SU-DHL-6 (cell line): ENCODE data around the gene ARID3B.

Source experiments
- H2AFZ ChIP-seq: fragments of 200-600 bp; sonication (generic); 2 replicates; pipeline ENCODE4 v1.6.1; 2014; ENCODE audit warnings: low read depth, mild to moderate bottlenecking, moderate library complexity, mixed read lengths, antibody characterized with exemption, low read length; ENCODE audit not compliant: severe bottlenecking
- H3F3A ChIP-seq: fragments of 200-600 bp; shearing (Covaris generic); 2 replicates; pipeline ENCODE4 v1.6.0; 2016; ENCODE audit warnings: antibody characterized with exemption, mild to moderate bottlenecking; ENCODE audit not compliant: insufficient read depth
- H3K27ac ChIP-seq: fragments of 200-600 bp; sonication (generic); 2 replicates; pipeline ENCODE4 v1.5.1; 2016; ENCODE audit warnings: low read depth, mild to moderate bottlenecking, low read length, moderate library complexity, mixed read lengths
- H3K27me3 ChIP-seq: fragments of 200-600 bp; sonication (generic), shearing (Covaris generic); 2 replicates; pipeline ENCODE4 v1.6.0; 2014; ENCODE audit warnings: mild to moderate bottlenecking, low read length
- H3K36me3 ChIP-seq: fragments of 200-600 bp; sonication (generic); 2 replicates; pipeline ENCODE4 v1.6.1; 2014; ENCODE audit warnings: mild to moderate bottlenecking, low read length, mixed read lengths
- H3K4me2 ChIP-seq: fragments of 300-600, 200-600 bp; shearing (Covaris generic), sonication (generic); 2 replicates; pipeline ENCODE4 v1.6.0; 2014; ENCODE audit warnings: low read length, low read depth, mild to moderate bottlenecking; ENCODE audit not compliant: poor library complexity, severe bottlenecking
- H3K4me3 ChIP-seq: fragments of 200-600 bp; sonication (generic); 2 replicates; pipeline ENCODE4 v1.5.1; 2014; ENCODE audit warnings: antibody characterized with exemption, low read length, mild to moderate bottlenecking, mixed read lengths; ENCODE audit not compliant: insufficient read depth, poor library complexity, severe bottlenecking
- H3K79me2 ChIP-seq: fragments of 200-600 bp; sonication (generic); 2 replicates; pipeline ENCODE4 v1.6.1; 2014; ENCODE audit warnings: mild to moderate bottlenecking, low read length, moderate library complexity; ENCODE audit not compliant: insufficient read depth
- H3K9ac ChIP-seq: fragments of 200-600 bp; sonication (generic); 2 replicates; pipeline ENCODE4 v1.7.0; 2014; ENCODE audit warnings: mild to moderate bottlenecking, low read length
- H3K9me2 ChIP-seq: fragments of 200-600 bp; sonication (generic); replicated peaks from 2 replicates; pipeline ENCODE4 v1.6.1; 2014; ENCODE audit warnings: low read length; ENCODE audit not compliant: insufficient read depth
- H3K9me3 ChIP-seq: fragments of 200-600 bp; sonication (generic); 2 replicates; pipeline ENCODE4 v1.6.1; 2014; ENCODE audit warnings: low read length, mixed read lengths; ENCODE audit not compliant: insufficient read depth
- H4K20me1 ChIP-seq: fragments of 200-600 bp; sonication (generic); 2 replicates; pipeline ENCODE4 v1.6.1; 2014; ENCODE audit warnings: low read depth, mild to moderate bottlenecking, antibody characterized with exemption, low read length, moderate library complexity, mixed read lengths
- CTCF ChIP-seq: fragments of 200-600 bp; sonication (generic); IDR thresholded peaks from one replicate; pipeline ENCODE4 v1.5.1; 2017; ENCODE audit warnings: antibody characterized with exemption, mild to moderate bottlenecking, low read length, moderate library complexity; ENCODE audit not compliant: insufficient read depth, poor library complexity, severe bottlenecking
- EZH2phosphoT487 ChIP-seq: fragments of 200-600 bp; sonication (generic), shearing (Covaris generic); conservative IDR thresholded peaks from 2 replicates; pipeline ENCODE4 v1.6.1; 2018; ENCODE audit warnings: mild to moderate bottlenecking, antibody characterized with exemption, low read length, moderate library complexity, mixed read lengths

Gene ARID3B

GRCh38 chr15:74611341-74611740, 70.3 kb downstream of the ARID3B start:
- Histone ChIP-seq H3K4me3 (no peak overlapping the region), H3K9me2 (no peaks in the 10 kb centered on the region), H3K27me3 (no peaks in the 10 kb centered on the region), H3F3A (peaks cover 5% of the 10 kb centered on the region), H3K4me2 (no peak overlapping the region), H3K9ac (no peak overlapping the region), H3K36me3 (no peaks in the 10 kb centered on the region), H3K9me3 (no peaks in the 10 kb centered on the region), H3K27ac (no peak overlapping the region), H2AFZ (no peak overlapping the region), H4K20me1 (no peaks in the 10 kb centered on the region), H3K79me2 (peaks cover 7% of the 10 kb centered on the region)
- TF ChIP-seq EZH2phosphoT487 (no peak), CTCF (no peak)

- TF ChIP-seq EZH2phosphoT487 (no peak), CTCF (no peak)
- H3K27ac ChIP-seq: no peak overlapping the region
- no peaks in the 10 kb centered on the region for H3K27me3 ChIP-seq
- H2AFZ ChIP-seq: no peak overlapping the region
- no peaks in the 10 kb centered on the region for H3K9me3 ChIP-seq
- no peak overlapping the region for H3K4me2 ChIP-seq
- H3K9ac ChIP-seq: no peak overlapping the region
- peaks cover 12% of the 10 kb centered on the region for H3K79me2 ChIP-seq
- H3K36me3 ChIP-seq: no peaks in the 10 kb centered on the region
- H4K20me1 ChIP-seq: peaks cover 4% of the 10 kb centered on the region; the same call in 1 of the 2 replicates
- H3F3A ChIP-seq: peaks cover 5% of the 10 kb centered on the region
- no peak overlapping the region for H3K4me3 ChIP-seq
- no peaks in the 10 kb centered on the region for H3K9me2 ChIP-seq
Observed at GRCh38 chr15:74611834-74612233, 70.8 kb downstream of the ARID3B start.

GRCh38 chr15:74612677-74613076, 71.7 kb downstream of the ARID3B start:
- Histone ChIP-seq H3K27me3 (no peaks in the 10 kb centered on the region), H3K9ac (no peak overlapping the region), H3F3A (peaks cover 5% of the 10 kb centered on the region), H3K36me3 (no peaks in the 10 kb centered on the region), H3K27ac (no peak overlapping the region), H3K79me2 (peaks cover 20% of the 10 kb centered on the region), H3K9me2 (no peaks in the 10 kb centered on the region), H3K9me3 (no peaks in the 10 kb centered on the region), H3K4me2 (no peak overlapping the region), H4K20me1 (peaks cover 12% of the 10 kb centered on the region; the same call in 1 of the 2 replicates), H2AFZ (no peak overlapping the region), H3K4me3 (no peak overlapping the region)
- TF ChIP-seq CTCF (no peak), EZH2phosphoT487 (no peak)
